OCI-LY3 (cell line): ENCODE data around the gene SLC26A1.

Experiments used
- H2AFZ ChIP-seq: fragments of 200-600, 300-600 bp; shearing (Covaris generic); 2 replicates; pipeline ENCODE4 v1.6.0; 2014; ENCODE audit warnings: antibody characterized with exemption, low read depth, low read length
- H3K27ac ChIP-seq: fragments of 200-600, 300-600 bp; sonication (generic); 2 replicates; pipeline ENCODE4 v1.5.1; 2014; ENCODE audit warnings: mild to moderate bottlenecking, low read length, moderate library complexity, mixed read lengths
- H3K27me3 ChIP-seq: fragments of 200-600, 300-600 bp; sonication (generic); 2 replicates; pipeline ENCODE4 v1.6.1; 2014; ENCODE audit warnings: low read depth, low read length, mixed read lengths
- H3K36me3 ChIP-seq: fragments of 200-600, 300-600 bp; sonication (generic); replicated peaks from 2 replicates; pipeline ENCODE3; 2014; ENCODE audit warnings: low read depth, low read length, mixed read lengths
- H3K4me1 ChIP-seq: fragments of 300-600, 200-600 bp; sonication (generic); 2 replicates; pipeline ENCODE4 v1.6.1; 2014; ENCODE audit warnings: low read length, mixed read lengths
- H3K4me2 ChIP-seq: fragments of 200-600, 300-600 bp; sonication (generic); 2 replicates; pipeline ENCODE4 v1.6.1; 2014; ENCODE audit warnings: low read length, mixed read lengths
- H3K4me3 ChIP-seq: fragments of 300-600, 200-600 bp; sonication (generic); 2 replicates; pipeline ENCODE4 v1.5.1; 2014; ENCODE audit warnings: antibody characterized with exemption, mild to moderate bottlenecking, low read length, moderate library complexity
- H3K79me2 ChIP-seq: fragments of 300-600, 200-600 bp; shearing (Covaris generic); 2 replicates; pipeline ENCODE4 v1.6.1; 2014; ENCODE audit warnings: mild to moderate bottlenecking, low read length, mixed read lengths
- H3K9ac ChIP-seq: fragments of 300-600, 200-600 bp; shearing (Covaris generic); 2 replicates; pipeline ENCODE4 v1.6.0; 2014; ENCODE audit warnings: mild to moderate bottlenecking, low read length, moderate library complexity
- H3K9me3 ChIP-seq: fragments of 200-600, 300-600 bp; shearing (Covaris generic); 2 replicates; pipeline ENCODE4 v1.6.1; 2014; ENCODE audit warnings: low read length, mixed read lengths; ENCODE audit not compliant: insufficient read depth
- H4K20me1 ChIP-seq: fragments of 200-600, 300-600 bp; sonication (generic); 2 replicates; pipeline ENCODE4 v1.6.1; 2016; ENCODE audit warnings: low read length, mixed read lengths; ENCODE audit not compliant: insufficient read depth
- EZH2phosphoT487 ChIP-seq: fragments of 200-600 bp; shearing (Covaris generic); IDR thresholded peaks from 2 replicates; pipeline ENCODE4 v1.6.1; 2018; ENCODE audit warnings: antibody characterized with exemption, mixed run types, low read depth
- TF ChIP-seq, protein P1 (sequence below): fragments of 200-600, 300-600 bp; sonication (generic); IDR thresholded peaks from 2 replicates; pipeline ENCODE4 v1.5.1; 2014; ENCODE audit warnings: antibody characterized with exemption, low read length, low read depth

Gene SLC26A1

DNA sequence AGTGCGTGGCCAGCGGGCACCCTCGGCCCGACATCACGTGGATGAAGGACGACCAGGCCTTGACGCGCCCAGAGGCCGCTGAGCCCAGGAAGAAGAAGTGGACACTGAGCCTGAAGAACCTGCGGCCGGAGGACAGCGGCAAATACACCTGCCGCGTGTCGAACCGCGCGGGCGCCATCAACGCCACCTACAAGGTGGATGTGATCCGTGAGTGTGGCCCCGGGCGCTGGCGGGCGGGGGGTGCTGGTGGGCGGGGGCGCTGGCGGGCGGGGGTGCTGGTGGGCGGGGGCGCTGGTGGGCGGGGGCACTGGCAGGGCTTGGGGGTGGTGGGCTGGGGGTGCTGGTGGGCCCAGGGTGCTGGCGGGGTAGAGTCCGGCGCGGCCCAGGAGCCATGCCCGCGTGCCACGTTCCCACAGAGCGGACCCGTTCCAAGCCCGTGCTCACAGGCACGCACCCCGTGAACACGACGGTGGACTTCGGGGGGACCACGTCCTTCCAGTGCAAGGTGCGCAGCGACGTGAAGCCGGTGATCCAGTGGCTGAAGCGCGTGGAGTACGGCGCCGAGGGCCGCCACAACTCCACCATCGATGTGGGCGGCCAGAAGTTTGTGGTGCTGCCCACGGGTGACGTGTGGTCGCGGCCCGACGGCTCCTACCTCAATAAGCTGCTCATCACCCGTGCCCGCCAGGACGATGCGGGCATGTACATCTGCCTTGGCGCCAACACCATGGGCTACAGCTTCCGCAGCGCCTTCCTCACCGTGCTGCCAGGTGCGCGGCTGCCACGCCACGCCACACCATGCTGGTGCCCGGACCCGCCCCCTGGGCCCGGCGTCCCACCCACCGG lies 30.9 kb upstream of the SLC26A1 start:
- H3K4me3 ChIP-seq = no peak overlapping the region
- H3K79me2 ChIP-seq = no peaks in the 10 kb centered on the region
- TF ChIP-seq EZH2phosphoT487 = no peak
- TF ChIP-seq, protein P1, sequence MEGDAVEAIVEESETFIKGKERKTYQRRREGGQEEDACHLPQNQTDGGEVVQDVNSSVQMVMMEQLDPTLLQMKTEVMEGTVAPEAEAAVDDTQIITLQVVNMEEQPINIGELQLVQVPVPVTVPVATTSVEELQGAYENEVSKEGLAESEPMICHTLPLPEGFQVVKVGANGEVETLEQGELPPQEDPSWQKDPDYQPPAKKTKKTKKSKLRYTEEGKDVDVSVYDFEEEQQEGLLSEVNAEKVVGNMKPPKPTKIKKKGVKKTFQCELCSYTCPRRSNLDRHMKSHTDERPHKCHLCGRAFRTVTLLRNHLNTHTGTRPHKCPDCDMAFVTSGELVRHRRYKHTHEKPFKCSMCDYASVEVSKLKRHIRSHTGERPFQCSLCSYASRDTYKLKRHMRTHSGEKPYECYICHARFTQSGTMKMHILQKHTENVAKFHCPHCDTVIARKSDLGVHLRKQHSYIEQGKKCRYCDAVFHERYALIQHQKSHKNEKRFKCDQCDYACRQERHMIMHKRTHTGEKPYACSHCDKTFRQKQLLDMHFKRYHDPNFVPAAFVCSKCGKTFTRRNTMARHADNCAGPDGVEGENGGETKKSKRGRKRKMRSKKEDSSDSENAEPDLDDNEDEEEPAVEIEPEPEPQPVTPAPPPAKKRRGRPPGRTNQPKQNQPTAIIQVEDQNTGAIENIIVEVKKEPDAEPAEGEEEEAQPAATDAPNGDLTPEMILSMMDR = no peak

DNA sequence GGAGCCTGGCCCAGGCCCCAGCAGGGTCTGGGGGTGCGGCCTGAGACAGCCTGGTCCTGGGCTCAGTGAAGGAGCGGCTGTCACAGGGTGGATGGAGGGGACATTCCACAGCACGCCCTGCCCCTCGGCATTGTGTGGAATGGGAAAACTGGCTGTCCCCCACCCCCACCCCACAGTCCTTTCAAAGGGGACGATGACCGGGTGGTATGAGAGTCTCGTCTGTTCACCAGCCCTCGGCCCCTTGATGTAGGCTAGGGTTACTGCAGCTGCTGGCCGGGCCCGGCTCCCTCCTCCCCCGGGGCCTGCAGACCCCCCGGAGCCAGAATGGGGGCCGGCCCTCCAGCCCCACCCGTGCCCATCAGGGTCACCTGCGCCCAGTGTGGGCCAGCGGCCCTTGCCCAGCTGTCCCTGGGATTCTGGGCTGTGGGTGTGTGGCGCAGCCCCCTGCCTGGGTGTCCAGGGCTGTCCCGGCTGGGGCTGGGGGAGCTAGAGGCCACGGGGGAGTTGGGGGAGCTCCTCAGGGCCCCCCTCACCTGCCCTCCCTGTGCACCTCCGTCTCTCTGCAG lies 30.0 kb upstream of the SLC26A1 start:
- peaks cover 26% of the 10 kb centered on the region for H3K4me1 ChIP-seq

More for the DNA sequence above, 30.9 kb upstream of the SLC26A1 start:
- Histone ChIP-seq H3K9me3 (no peaks in the 10 kb centered on the region), H3K4me2 (no peak overlapping the region), H2AFZ (no peak overlapping the region), H3K4me1 (peaks cover 26% of the 10 kb centered on the region), H3K9ac (no peak overlapping the region), H3K36me3 (no peaks in the 10 kb centered on the region), H3K27me3 (no peaks in the 10 kb centered on the region), H4K20me1 (no peaks in the 10 kb centered on the region), H3K27ac (no peak overlapping the region)

DNA sequence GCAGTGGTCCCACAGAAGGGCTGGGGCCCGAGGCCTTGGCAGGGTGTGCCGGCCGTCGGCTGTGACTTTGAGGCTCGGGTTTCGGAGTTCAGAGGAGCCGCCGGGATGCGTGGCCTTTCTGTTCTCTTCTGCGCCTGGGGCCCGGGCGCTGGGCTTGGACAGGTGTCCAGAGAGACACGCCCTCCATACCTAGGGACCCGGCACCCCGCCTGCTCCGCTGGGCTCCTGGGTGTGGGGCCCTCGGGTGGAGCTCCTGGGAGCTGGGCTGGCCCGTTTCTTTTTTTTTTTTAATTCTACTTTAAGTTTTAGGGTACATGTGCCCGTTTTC lies 29.5 kb upstream of the SLC26A1 start:
- Histone ChIP-seq H3K4me3 (no peak overlapping the region), H2AFZ (no peak overlapping the region), H3K4me2 (no peak overlapping the region), H3K27me3 (no peaks in the 10 kb centered on the region), H4K20me1 (no peaks in the 10 kb centered on the region), H3K79me2 (no peaks in the 10 kb centered on the region), H3K27ac (no peak overlapping the region), H3K36me3 (no peaks in the 10 kb centered on the region), H3K9ac (no peak overlapping the region), H3K9me3 (no peaks in the 10 kb centered on the region), H3K4me1 (peaks cover 26% of the 10 kb centered on the region)
- TF ChIP-seq, protein P1 = no peak
- TF ChIP-seq EZH2phosphoT487 = no peak

More for the DNA sequence above, 30.0 kb upstream of the SLC26A1 start:
- Histone ChIP-seq H3K4me3 (no peak overlapping the region), H3K36me3 (no peaks in the 10 kb centered on the region), H4K20me1 (no peaks in the 10 kb centered on the region), H3K27ac (no peak overlapping the region), H2AFZ (no peak overlapping the region), H3K9ac (no peak overlapping the region), H3K79me2 (no peaks in the 10 kb centered on the region), H3K9me3 (no peaks in the 10 kb centered on the region), H3K27me3 (no peaks in the 10 kb centered on the region), H3K4me2 (no peak overlapping the region)
- TF ChIP-seq, protein P1 = no peak
- no peak for TF ChIP-seq EZH2phosphoT487

DNA sequence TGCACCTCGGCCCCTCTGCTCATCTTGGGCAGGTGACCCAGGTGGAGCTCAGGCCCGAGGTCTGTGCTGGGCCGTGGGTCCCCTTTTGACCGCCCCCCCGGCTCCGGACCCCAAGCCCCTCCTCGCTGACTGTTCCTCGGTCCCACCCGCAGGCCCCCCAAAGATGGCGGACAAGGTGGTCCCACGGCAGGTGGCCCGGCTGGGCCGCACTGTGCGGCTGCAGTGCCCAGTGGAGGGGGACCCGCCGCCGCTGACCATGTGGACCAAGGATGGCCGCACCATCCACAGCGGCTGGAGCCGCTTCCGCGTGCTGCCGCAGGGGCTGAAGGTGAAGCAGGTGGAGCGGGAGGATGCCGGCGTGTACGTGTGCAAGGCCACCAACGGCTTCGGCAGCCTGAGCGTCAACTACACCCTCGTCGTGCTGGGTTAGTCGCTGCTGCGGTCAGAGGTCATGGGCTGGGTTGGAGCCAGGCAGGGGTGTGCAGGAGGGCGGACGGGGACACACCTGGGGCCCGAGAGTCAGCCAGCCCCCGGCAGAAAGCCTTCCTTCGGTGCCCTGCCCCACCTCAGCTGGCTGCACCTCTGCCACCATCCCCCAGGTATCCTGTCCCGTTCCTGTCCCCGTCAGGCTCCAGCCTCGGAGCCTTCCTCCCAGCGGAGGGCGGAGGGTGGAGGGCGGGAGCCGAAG lies 29.0 kb upstream of the SLC26A1 start:
- Histone ChIP-seq H3K4me1 (peaks cover 26% of the 10 kb centered on the region), H4K20me1 (no peaks in the 10 kb centered on the region), H3K4me3 (peak overlapping the region; percentile 50), H3K27me3 (no peaks in the 10 kb centered on the region), H3K36me3 (no peaks in the 10 kb centered on the region), H3K9me3 (no peaks in the 10 kb centered on the region), H3K4me2 (peak overlapping the region; percentile 73), H3K27ac (no peak overlapping the region), H3K79me2 (no peaks in the 10 kb centered on the region), H3K9ac (no peak overlapping the region; the same call in 1 of the 2 replicates), H2AFZ (no peak overlapping the region)
- TF ChIP-seq, protein P1 = no peak
- TF ChIP-seq EZH2phosphoT487 = no peak
